Measurements from ENCODE around the gene AHCYL2.
"Not testable (repeated sequence)": the region's sequence is repeated elsewhere in the genome, so short reads cannot be mapped to it uniquely, and the experiment has no call there.

Gene AHCYL2

GRCh38 chr7:129476398-129476797, 251.6 kb downstream of the AHCYL2 start:
- H3K36me3 ChIP-seq (ENCODE audit: control insufficient read depth, insufficient read depth, low read length) = peaks cover 18% of the 10 kb centered on the region
- H3K9ac ChIP-seq (ENCODE audit: low read length); H3K27me3 ChIP-seq (ENCODE audit: control insufficient read depth, insufficient read depth, low read length): not testable (repeated sequence)

More at GRCh38 chr7:129476398-129476797, 251.6 kb downstream of the AHCYL2 start:
- H3K4me1 ChIP-seq (ENCODE audit: control insufficient read depth, insufficient read depth, low read length); H3K4me3 ChIP-seq (ENCODE audit: low read depth, low read length); H3K27ac ChIP-seq (ENCODE audit: low read depth, low read length); H3K9me3 ChIP-seq (ENCODE audit: control insufficient read depth, insufficient read depth, low read depth, low read length): not testable (repeated sequence)

All from HUES6 (cell line).